ENCODE measurements around the gene ROPN1L.

ROPN1L gene

GRCh38 chr5:10485897-10486296 is 44.2 kb downstream of the ROPN1L start:
- no peak overlapping the region for H3K4me3 ChIP-seq (ENCODE audit: low read length)
- no peak for DNase-seq (ENCODE audit: low read depth)
- no peak for TF ChIP-seq CTCF (conservative IDR thresholded peaks at IDR 0.05; ENCODE audit: low read depth, low read length)

- DNase-seq (ENCODE audit: low read depth) = no peak
These were observed 45.0 kb downstream of the ROPN1L start for GRCh38 chr5:10486511-10487344.

GRCh38 chr5:10488144-10488543 is 46.5 kb downstream of the ROPN1L start:
- no peak overlapping the region for H3K4me3 ChIP-seq (ENCODE audit: low read length)
- no peak for TF ChIP-seq CTCF (conservative IDR thresholded peaks at IDR 0.05; ENCODE audit: low read depth, low read length)
- DNase-seq (ENCODE audit: low read depth) = no peak

More at GRCh38 chr5:10486511-10487344, 45.0 kb downstream of the ROPN1L start:
- no peak for TF ChIP-seq CTCF (conservative IDR thresholded peaks at IDR 0.05; ENCODE audit: low read depth, low read length)
- no peak overlapping the region for H3K4me3 ChIP-seq (ENCODE audit: low read length)

- DNase-seq (ENCODE audit: low read depth) = no peak
- H3K4me3 ChIP-seq (ENCODE audit: low read length) = no peak overlapping the region
- TF ChIP-seq CTCF (conservative IDR thresholded peaks at IDR 0.05; ENCODE audit: low read depth, low read length) = no peak
These were observed 48.2 kb downstream of the ROPN1L start for GRCh38 chr5:10489810-10490426.

GRCh38 chr5:10490927-10491672 is 49.4 kb downstream of the ROPN1L start:
- no peak for TF ChIP-seq CTCF (conservative IDR thresholded peaks at IDR 0.05; ENCODE audit: low read depth, low read length)
- H3K4me3 ChIP-seq (ENCODE audit: low read length) = no peak overlapping the region
- no peak for DNase-seq (ENCODE audit: low read depth)

- no peak for TF ChIP-seq CTCF (conservative IDR thresholded peaks at IDR 0.05; ENCODE audit: low read depth, low read length)
- H3K4me3 ChIP-seq (ENCODE audit: low read length) = no peak overlapping the region
- DNase-seq (ENCODE audit: low read depth) = no peak
These were observed 50.0 kb downstream of the ROPN1L start for GRCh38 chr5:10491673-10492026.
